Fibroblast of lung (primary cell): ENCODE measurements around the gene PECR.

ENCODE experiments used
- EZH2 ChIP-seq: IDR thresholded peaks from 2 replicates; pipeline ENCODE4 v1.5.1; 2012; ENCODE audit warnings: low read length, control low read depth, mild to moderate bottlenecking; ENCODE audit errors: missing control alignments
- TF ChIP-seq, protein P1 (sequence below), 2 donors: IDR thresholded peaks in 1 of 2; conservative IDR thresholded peaks in 1 of 2; 1 replicate in 1 of 2; 2 replicates in 1 of 2; pipeline ENCODE4 v1.5.1; 2011 to 2012; ENCODE audit warnings: low read length in 2 of 2, control low read depth in 1 of 2, inconsistent platforms in 1 of 2, low read depth in 1 of 2, mild to moderate bottlenecking in 1 of 2

DNA sequence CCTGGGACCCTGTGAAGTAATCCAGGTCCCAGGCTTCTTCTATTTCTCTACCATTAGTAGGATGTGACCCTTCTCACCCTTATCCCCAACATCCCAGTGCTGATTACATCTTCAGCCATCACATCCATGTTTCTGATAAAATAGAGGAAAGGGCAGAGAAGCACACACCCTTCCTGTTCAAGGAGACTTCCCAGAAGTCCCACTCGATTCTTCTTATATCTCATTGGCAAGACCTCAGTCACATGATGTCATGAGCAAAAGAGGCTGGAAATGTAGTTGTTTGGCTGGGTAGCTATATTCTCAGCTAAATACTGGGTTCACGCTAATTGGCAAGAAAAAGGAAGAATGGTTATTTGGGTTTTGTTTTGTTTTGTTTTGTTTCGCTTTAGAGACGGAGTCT lies 19.5 kb upstream of the PECR start:
- TF ChIP-seq, protein P1, sequence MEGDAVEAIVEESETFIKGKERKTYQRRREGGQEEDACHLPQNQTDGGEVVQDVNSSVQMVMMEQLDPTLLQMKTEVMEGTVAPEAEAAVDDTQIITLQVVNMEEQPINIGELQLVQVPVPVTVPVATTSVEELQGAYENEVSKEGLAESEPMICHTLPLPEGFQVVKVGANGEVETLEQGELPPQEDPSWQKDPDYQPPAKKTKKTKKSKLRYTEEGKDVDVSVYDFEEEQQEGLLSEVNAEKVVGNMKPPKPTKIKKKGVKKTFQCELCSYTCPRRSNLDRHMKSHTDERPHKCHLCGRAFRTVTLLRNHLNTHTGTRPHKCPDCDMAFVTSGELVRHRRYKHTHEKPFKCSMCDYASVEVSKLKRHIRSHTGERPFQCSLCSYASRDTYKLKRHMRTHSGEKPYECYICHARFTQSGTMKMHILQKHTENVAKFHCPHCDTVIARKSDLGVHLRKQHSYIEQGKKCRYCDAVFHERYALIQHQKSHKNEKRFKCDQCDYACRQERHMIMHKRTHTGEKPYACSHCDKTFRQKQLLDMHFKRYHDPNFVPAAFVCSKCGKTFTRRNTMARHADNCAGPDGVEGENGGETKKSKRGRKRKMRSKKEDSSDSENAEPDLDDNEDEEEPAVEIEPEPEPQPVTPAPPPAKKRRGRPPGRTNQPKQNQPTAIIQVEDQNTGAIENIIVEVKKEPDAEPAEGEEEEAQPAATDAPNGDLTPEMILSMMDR (conservative IDR thresholded peaks at IDR 0.05 in 1 of 2, IDR thresholded peaks at IDR 0.05 in 1 of 2; ENCODE audit: low read depth in 1 of 2, low read length in 2 of 2) = no peak
- TF ChIP-seq EZH2 = no peak
